T-cell (primary cell): ENCODE data around the gene FBN1. TPM values are rescaled to one million over a fixed set of nuclear protein-coding genes. Genes with fewer than 3 reads are reported as not detected.

Experiments used
- ATAC-seq, 4 experiments: fragments of 200-7000 bp in 3 of 4; fragments of 150-1000 bp in 1 of 4; cut with Tn5 transposase; replicated peaks in 1 of 4; 1 replicate in 3 of 4; 2 replicates in 1 of 4; pipeline ENCODE4 v1.10.0; 2021; ENCODE audit warnings: moderate library complexity in 3 of 4, mild to moderate bottlenecking in 2 of 4, moderate number of reproducible peaks in 1 of 4
- CTCF ChIA-PET, 2 donors: fragments of 300-600 bp; sonication (Branson Sonifier 250); formaldehyde crosslinking; loops; one replicate each; lab custom pipeline; 2022; ENCODE audit warnings: antibody characterized with exemption in 2 of 2; lab: Charles Lee
- POLR2A ChIA-PET, 2 donors: fragments of 300-600 bp; sonication (Branson Sonifier 250); formaldehyde crosslinking; loops; one replicate each; lab custom pipeline; 2022; ENCODE audit warnings: antibody characterized with exemption in 2 of 2; lab: Charles Lee
- DNase-seq, 35 experiments: peaks; one replicate each; pipeline versions ENCODE4 v3.0.0 to v3.0.0-alpha.2; 2013 to 2023
- H3K27ac ChIP-seq: one replicate; pipeline ENCODE4 v1.5.1; 2013; ENCODE audit warnings: low read length
- H3K27me3 ChIP-seq, 2 experiments: replicated peaks in 1 of 2; 1 replicate in 1 of 2; 2 replicates in 1 of 2; pipeline versions ENCODE4 v1.6.1 to v1.7.0; 2013; ENCODE audit warnings: low read length in 1 of 2, mixed read lengths in 1 of 2; ENCODE audit not compliant: control insufficient read depth in 2 of 2, insufficient read depth in 2 of 2; ENCODE audit errors: extremely low read depth in 1 of 2
- H3K36me3 ChIP-seq, 2 donors: 1 replicate in 1 of 2; 2 replicates in 1 of 2; pipeline versions ENCODE4 v1.6.1 to v1.7.0; 2013; ENCODE audit warnings: low read length in 1 of 2; ENCODE audit not compliant: control insufficient read depth in 2 of 2, insufficient read depth in 1 of 2; ENCODE audit errors: extremely low read depth in 1 of 2
- H3K4me1 ChIP-seq, 2 experiments: 1 replicate in 1 of 2; 2 replicates in 1 of 2; pipeline versions ENCODE4 v1.6.1 to v1.7.0; 2013; ENCODE audit warnings: low read length in 2 of 2, mixed read lengths in 1 of 2; ENCODE audit not compliant: insufficient read depth in 2 of 2, control insufficient read depth in 1 of 2; ENCODE audit errors: extremely low read depth in 1 of 2
- H3K4me3 ChIP-seq, 2 donors: 1 replicate in 1 of 2; 2 replicates in 1 of 2; pipeline versions ENCODE4 v1.5.1 to v1.7.0; 2013; ENCODE audit warnings: mild to moderate bottlenecking in 2 of 2, low read length in 1 of 2, moderate library complexity in 1 of 2; ENCODE audit not compliant: control insufficient read depth in 1 of 2; ENCODE audit errors: extremely low read depth in 1 of 2
- H3K9me3 ChIP-seq: 2 replicates; pipeline ENCODE4 v1.7.0; 2013
- H3K27ac Mint-ChIP-seq, 2 donors: one replicate each; pipeline ENCODE4 v1.8.0; 2020 to 2021; ENCODE audit warnings: mild to moderate bottlenecking in 2 of 2, mixed read lengths in 2 of 2
- H3K27me3 Mint-ChIP-seq, 2 donors: one replicate each; pipeline ENCODE4 v1.8.0; 2021 to 2022; ENCODE audit warnings: mixed read lengths in 2 of 2
- H3K36me3 Mint-ChIP-seq: one replicate; pipeline ENCODE4 v1.8.0; 2021; ENCODE audit warnings: mixed read lengths
- H3K4me1 Mint-ChIP-seq, 3 donors: one replicate each; pipeline ENCODE4 v1.8.0; 2020 to 2022; ENCODE audit warnings: mixed read lengths in 3 of 3, mild to moderate bottlenecking in 1 of 3
- H3K4me3 Mint-ChIP-seq, 3 donors: one replicate each; pipeline ENCODE4 v1.8.0; 2020 to 2022; ENCODE audit warnings: mild to moderate bottlenecking in 3 of 3, mixed read lengths in 3 of 3, moderate library complexity in 3 of 3
- H3K9me3 Mint-ChIP-seq, 3 donors: one replicate each; pipeline ENCODE4 v1.8.0; 2020 to 2022; ENCODE audit warnings: mixed read lengths in 3 of 3
- WGBS: methylation state at CpG from one replicate; pipeline ENCODE4 v1.1.5; 2013; ENCODE audit warnings: missing lambda C conversion rate; ENCODE audit not compliant: insufficient coverage; 5-methylcytosine and 5-hydroxymethylcytosine counted together
- total RNA-seq, 35 experiments: library from RNA in 6 of 35; stranded (reverse) in 6 of 35; fragments of 120-200 nt in 1 of 35; gene quantifications; one replicate each; pipeline versions ENCODE4 v1.2.1 to v1.2.4 and lab custom pipeline; 2013 to 2026

The FBN1 gene
- total RNA-seq, 5 donors from 2014 or later (not counting 1 experiment from before 2014, with no cell fraction given), result 0.28 to 1.2 (median 0.79) TPM

DNA sequence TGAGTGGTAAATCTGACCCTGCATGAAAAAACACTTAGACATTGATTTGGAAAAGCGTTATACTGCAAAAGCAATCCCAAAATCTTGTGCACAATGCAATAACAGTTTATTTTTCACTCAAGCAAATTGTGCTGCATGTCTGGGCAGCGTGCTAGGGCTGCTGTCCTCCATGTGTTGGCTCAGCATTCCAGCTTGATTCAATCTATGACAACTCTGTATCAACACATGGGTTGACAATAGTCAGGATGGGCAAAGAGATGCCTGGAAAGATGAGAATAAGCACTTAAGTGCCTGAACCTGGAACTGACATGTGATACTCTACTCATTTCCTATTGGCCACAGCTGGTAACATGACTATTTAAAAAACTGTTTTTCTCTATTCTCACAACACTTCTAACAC is 262.5 kb downstream of the FBN1 start:
- Histone ChIP-seq H3K9me3 (no peaks in the 10 kb centered on the region), H3K27ac (no peak overlapping the region), H3K36me3 (no peaks in the 10 kb centered on the region), H3K4me3 (no peak overlapping the region), H3K27me3 (peaks cover 0 to 2% of the 10 kb centered on the region in 2 experiments), H3K4me1 (no peaks in the 10 kb centered on the region)
- no peak overlapping the region for H3K27ac Mint-ChIP-seq
- peaks cover 6 to 16% of the 10 kb centered on the region in 2 donors for H3K27me3 Mint-ChIP-seq
- no peaks in the 10 kb centered on the region for H3K36me3 Mint-ChIP-seq
- H3K4me3 Mint-ChIP-seq, result no peak overlapping the region
- no peak for ATAC-seq
- no CpG with 5 or more reads among the region's 2 CpGs for WGBS
- ChIA-PET POLR2A (no interaction called here), CTCF (no interaction called here)
- no peaks in the 10 kb centered on the region for H3K4me1 Mint-ChIP-seq
- no peak for DNase-seq
- no peaks in the 10 kb centered on the region for H3K9me3 Mint-ChIP-seq

DNA sequence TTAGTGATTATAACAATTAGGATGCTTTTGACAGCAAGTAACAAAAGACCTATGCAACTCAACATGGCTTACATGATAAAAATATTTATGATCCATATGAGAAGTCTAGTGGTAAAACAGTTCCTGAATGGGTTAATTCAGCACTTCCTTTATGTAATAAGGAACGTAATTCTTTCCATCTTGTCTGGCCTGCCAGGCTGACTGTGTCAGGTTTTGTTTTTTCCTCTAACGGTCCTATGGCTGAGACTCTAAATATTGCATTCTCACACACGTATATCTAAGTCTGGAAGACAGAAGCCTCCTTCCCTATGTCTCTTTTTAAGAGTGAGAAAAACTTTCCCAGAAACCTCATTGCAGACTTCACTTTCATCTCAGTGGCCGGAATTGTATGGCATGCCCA is 263.6 kb downstream of the FBN1 start:
- peaks cover 13 to 22% of the 10 kb centered on the region in 2 donors for H3K27me3 Mint-ChIP-seq
- ChIA-PET POLR2A (no interaction called here), CTCF (no interaction called here)
- H3K4me3 ChIP-seq, result no peak overlapping the region
- ATAC-seq (no peak), DNase-seq (no peak)
- peaks cover 0 to 3% (median 3%) of the 10 kb centered on the region in 3 donors for H3K9me3 Mint-ChIP-seq
- no peaks in the 10 kb centered on the region for H3K4me1 Mint-ChIP-seq
- no peaks in the 10 kb centered on the region for H3K36me3 ChIP-seq
- H3K27ac ChIP-seq, result no peak overlapping the region
- H3K36me3 Mint-ChIP-seq, result no peaks in the 10 kb centered on the region
- H3K9me3 ChIP-seq, result no peaks in the 10 kb centered on the region
- H3K27me3 ChIP-seq, result peaks cover 0 to 2% of the 10 kb centered on the region in 2 experiments
- H3K4me1 ChIP-seq, result no peaks in the 10 kb centered on the region
- WGBS, result no CpG with 5 or more reads among the region's 4 CpGs
- no peak overlapping the region for H3K27ac Mint-ChIP-seq
- H3K4me3 Mint-ChIP-seq, result no peak overlapping the region

DNA sequence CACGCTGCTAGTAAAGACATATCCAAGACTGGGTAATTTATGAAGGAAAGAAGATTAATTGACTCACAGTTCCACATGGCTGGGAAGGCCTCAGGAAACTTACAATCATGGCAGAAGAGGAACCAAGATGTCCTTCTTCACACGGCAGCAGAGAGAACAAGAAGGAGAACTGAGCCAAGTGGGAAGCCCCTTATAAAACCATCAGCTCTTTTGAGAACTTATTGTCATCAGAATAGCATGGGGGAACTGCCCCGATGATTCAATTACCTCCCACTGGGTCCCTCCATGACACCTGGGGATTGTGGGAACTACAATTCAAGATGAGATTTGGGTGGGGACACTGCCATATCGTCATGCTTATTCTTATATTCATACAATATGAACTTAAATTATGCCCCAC is 265.3 kb downstream of the FBN1 start:
- WGBS, result 40% methylated on average over 1 of the region's 4 CpGs

DNA sequence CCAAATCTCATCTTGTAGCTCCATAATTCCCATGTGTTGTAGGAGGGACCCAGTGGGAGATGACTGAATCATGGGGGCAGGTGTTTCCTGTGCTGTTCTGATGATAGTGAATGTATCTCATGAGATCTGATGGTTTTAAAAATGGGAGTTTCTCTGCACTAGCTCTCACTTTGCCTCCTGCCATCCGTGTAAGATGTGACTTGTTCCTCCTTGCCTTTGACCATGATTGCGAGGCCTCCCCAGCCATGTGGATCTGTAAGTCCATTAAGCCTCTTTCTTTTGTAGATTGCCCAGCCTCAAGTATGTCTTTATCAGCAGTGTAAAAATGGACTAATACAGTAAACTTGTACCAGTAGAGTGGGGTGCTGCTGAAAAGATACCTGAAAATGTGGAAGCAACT is 269.7 kb downstream of the FBN1 start:
- ChIA-PET POLR2A (no interaction called here), CTCF (no interaction called here)
- peaks cover 0 to 5% of the 10 kb centered on the region in 2 experiments for H3K27me3 ChIP-seq
- DNase-seq (no peak), ATAC-seq (no peak)
- 89% methylated on average over 2 of the region's 2 CpGs for WGBS
- no peak overlapping the region for H3K27ac Mint-ChIP-seq
- H3K9me3 Mint-ChIP-seq, result peaks cover 0 to 3% (median 3%) of the 10 kb centered on the region in 3 donors
- H3K27me3 Mint-ChIP-seq, result peaks cover 29 to 39% of the 10 kb centered on the region in 2 donors
- no peaks in the 10 kb centered on the region for H3K4me1 ChIP-seq
- H3K4me3 Mint-ChIP-seq, result no peak overlapping the region
- H3K4me1 Mint-ChIP-seq, result no peaks in the 10 kb centered on the region
- H3K36me3 Mint-ChIP-seq, result no peaks in the 10 kb centered on the region
- H3K36me3 ChIP-seq, result no peaks in the 10 kb centered on the region
- H3K9me3 ChIP-seq, result no peaks in the 10 kb centered on the region
- H3K4me3 ChIP-seq, result no peak overlapping the region
- H3K27ac ChIP-seq, result no peak overlapping the region

More for the DNA sequence above, 265.3 kb downstream of the FBN1 start:
- no peak for DNase-seq
- Mint-ChIP-seq H3K9me3 (peaks cover 0 to 3% (median 3%) of the 10 kb centered on the region in 3 donors), H3K36me3 (no peaks in the 10 kb centered on the region), H3K27me3 (peaks cover 21 to 23% of the 10 kb centered on the region in 2 donors), H3K27ac (no peak overlapping the region), H3K4me1 (no peaks in the 10 kb centered on the region), H3K4me3 (no peak overlapping the region)
- Histone ChIP-seq H3K4me3 (no peak overlapping the region), H3K27ac (no peak overlapping the region), H3K36me3 (no peaks in the 10 kb centered on the region), H3K9me3 (no peaks in the 10 kb centered on the region), H3K4me1 (no peaks in the 10 kb centered on the region), H3K27me3 (peaks cover 0 to 5% of the 10 kb centered on the region in 2 experiments)
- POLR2A ChIA-PET, result no interaction called here
- no peak for ATAC-seq
- CTCF ChIA-PET, result no interaction called here

DNA sequence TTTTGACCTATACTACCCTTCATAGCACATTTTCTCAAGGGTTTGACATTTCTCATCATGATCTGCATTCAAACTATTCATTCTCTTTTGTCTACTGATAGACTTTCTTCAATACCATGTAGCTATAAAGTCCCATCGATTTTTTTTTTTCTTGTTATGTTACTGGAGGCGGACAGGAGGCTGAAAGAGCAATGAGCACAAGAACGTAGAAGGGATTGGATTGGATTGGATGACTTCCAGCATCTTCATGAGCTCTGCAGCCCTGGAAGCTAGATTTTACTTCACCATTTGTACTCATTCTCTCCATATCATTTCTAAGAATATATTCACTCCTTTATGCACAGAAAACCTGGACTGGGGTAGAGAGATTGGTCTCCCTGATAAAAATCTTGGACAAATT is 271.0 kb downstream of the FBN1 start:
- no peak overlapping the region for H3K27ac Mint-ChIP-seq
- ChIA-PET POLR2A (no interaction called here), CTCF (no interaction called here)
- no peaks in the 10 kb centered on the region for H3K36me3 Mint-ChIP-seq
- peaks cover 26 to 39% of the 10 kb centered on the region in 2 donors for H3K27me3 Mint-ChIP-seq
- DNase-seq, result no peak
- peaks cover 0 to 5% of the 10 kb centered on the region in 2 experiments for H3K27me3 ChIP-seq
- no peak overlapping the region for H3K27ac ChIP-seq
- no peaks in the 10 kb centered on the region for H3K36me3 ChIP-seq
- no peak for ATAC-seq
- H3K4me3 Mint-ChIP-seq, result no peak overlapping the region
- no peaks in the 10 kb centered on the region for H3K4me1 Mint-ChIP-seq
- WGBS, result no CpG with 5 or more reads among the region's 3 CpGs
- H3K4me3 ChIP-seq, result no peak overlapping the region
- H3K4me1 ChIP-seq, result no peaks in the 10 kb centered on the region
- H3K9me3 ChIP-seq, result no peaks in the 10 kb centered on the region
- peaks cover 0 to 3% (median 3%) of the 10 kb centered on the region in 3 donors for H3K9me3 Mint-ChIP-seq

DNA sequence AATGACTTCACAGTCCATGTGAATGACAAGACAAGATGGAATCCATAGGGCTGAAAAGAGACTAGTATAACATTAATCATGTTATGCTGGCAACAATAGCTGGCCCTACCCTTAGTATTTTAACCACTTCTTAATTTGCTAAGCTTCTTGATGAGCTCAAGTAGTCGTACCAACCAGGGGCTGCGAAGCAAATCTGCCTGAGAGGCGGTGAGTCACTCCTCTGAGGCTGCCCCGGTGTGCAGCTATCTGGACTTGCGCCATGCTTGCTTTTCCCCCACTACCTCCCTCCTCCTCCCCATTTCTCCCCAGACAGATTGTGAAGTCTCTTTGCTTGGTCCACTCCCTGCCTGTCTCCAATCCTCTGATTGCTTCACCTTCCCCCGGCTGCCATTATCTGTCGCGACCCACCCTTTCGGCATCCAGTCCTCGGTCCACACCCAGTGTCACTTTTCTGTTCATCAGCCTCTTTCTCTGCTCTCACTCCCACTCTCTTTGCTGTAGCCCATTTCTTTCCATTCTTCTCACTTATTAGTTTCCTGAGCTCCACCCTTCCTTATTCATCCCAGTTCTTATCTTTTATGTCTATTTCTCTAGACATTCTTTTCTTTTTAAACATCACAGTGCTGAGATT is 271.6 kb downstream of the FBN1 start:
- Histone ChIP-seq H3K4me3 (no peak overlapping the region), H3K4me1 (no peaks in the 10 kb centered on the region), H3K36me3 (no peaks in the 10 kb centered on the region), H3K27ac (no peak overlapping the region), H3K9me3 (no peaks in the 10 kb centered on the region), H3K27me3 (peaks cover 0 to 5% of the 10 kb centered on the region in 2 experiments)
- DNase-seq (no peak), ATAC-seq (no peak)
- Mint-ChIP-seq H3K9me3 (peaks cover 0 to 3% (median 3%) of the 10 kb centered on the region in 3 donors), H3K27ac (no peak overlapping the region), H3K27me3 (peaks cover 26 to 42% of the 10 kb centered on the region in 2 donors), H3K36me3 (no peaks in the 10 kb centered on the region), H3K4me1 (no peaks in the 10 kb centered on the region), H3K4me3 (no peak overlapping the region)
- 93% methylated on average over 10 of the region's 10 CpGs for WGBS
- ChIA-PET POLR2A (no interaction called here), CTCF (no interaction called here)
